ENCODE data around the gene ANGPTL2. TPM values are rescaled to one million over a fixed set of nuclear protein-coding genes. Genes with fewer than 3 reads are reported as not detected.

Gene ANGPTL2
- total RNA-seq, 1 donor from 2014 or later: 34.8 TPM

- no peaks in the 10 kb centered on the region for H3K36me3 Mint-ChIP-seq (ENCODE audit: unreplicated experiment)
- H3K4me3 Mint-ChIP-seq (ENCODE audit: unreplicated experiment): no peak overlapping the region
- peaks cover 3% of the 10 kb centered on the region for H3K27me3 Mint-ChIP-seq (ENCODE audit: unreplicated experiment)
- H3K4me1 Mint-ChIP-seq (ENCODE audit: unreplicated experiment): peaks cover 25% of the 10 kb centered on the region
- peak; percentile 70 for DNase-seq (ENCODE audit: extremely low spot score, unreplicated experiment)
- no peaks in the 10 kb centered on the region for H3K9me3 Mint-ChIP-seq (ENCODE audit: unreplicated experiment)
- no peak for TF ChIP-seq CTCF (IDR thresholded peaks at IDR 0.05)
- H3K27ac Mint-ChIP-seq (ENCODE audit: unreplicated experiment): peak overlapping the region; percentile 48
These were observed 32.2 kb upstream of the ANGPTL2 start for GRCh38 chr9:127154390-127155191.

DNA sequence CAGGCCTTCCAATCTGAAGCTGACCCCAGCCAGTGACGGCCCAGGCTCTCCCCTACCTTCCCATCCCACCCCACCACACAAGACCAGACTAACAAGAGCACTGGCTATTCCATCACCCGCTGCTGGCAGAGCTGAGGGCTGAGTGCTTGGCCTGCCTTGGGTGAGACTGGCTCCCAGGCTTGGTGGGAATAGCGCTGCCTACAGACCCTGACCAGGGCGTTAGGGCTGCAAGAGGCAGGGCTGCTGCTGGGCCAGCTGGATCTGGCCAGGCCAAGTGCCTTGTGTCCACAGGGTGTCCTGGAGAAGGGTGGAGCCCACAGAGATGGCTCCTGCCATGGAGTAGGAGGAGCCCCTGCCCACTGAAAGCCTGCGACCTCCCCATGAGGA is 31.6 kb upstream of the ANGPTL2 start:
- no peaks in the 10 kb centered on the region for H3K36me3 Mint-ChIP-seq (ENCODE audit: unreplicated experiment)
- peaks cover 19% of the 10 kb centered on the region for H3K4me1 Mint-ChIP-seq (ENCODE audit: unreplicated experiment)
- no peaks in the 10 kb centered on the region for H3K9me3 Mint-ChIP-seq (ENCODE audit: unreplicated experiment)
- no peak overlapping the region for H3K27ac Mint-ChIP-seq (ENCODE audit: unreplicated experiment)
- H3K4me3 Mint-ChIP-seq (ENCODE audit: unreplicated experiment): no peak overlapping the region
- no peak for TF ChIP-seq CTCF (IDR thresholded peaks at IDR 0.05)
- DNase-seq (ENCODE audit: extremely low spot score, unreplicated experiment): peak; percentile 66
- H3K27me3 Mint-ChIP-seq (ENCODE audit: unreplicated experiment): peaks cover 3% of the 10 kb centered on the region

DNA sequence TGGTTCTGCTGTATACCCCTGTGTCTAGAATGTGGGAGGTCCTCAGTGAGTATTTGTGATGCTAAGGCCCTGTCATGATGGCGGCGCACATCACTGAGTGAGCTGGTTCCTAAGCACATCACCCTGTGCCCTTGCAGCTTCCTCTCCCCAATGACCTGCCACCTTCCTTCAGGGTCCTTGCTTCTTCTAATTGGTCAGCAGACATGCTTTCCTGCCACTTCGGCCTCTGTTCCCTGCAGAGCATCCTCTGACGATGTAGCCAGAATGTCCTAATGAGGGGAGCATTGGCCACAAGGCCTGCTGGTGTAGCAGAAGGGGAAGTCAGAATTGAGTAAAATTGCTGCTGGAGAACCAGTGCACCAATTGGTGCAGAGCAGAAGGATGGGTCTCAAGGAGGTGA is 31.1 kb upstream of the ANGPTL2 start:
- Mint-ChIP-seq H3K9me3 (ENCODE audit: unreplicated experiment) (no peaks in the 10 kb centered on the region), H3K27me3 (ENCODE audit: unreplicated experiment) (peaks cover 3% of the 10 kb centered on the region), H3K36me3 (ENCODE audit: unreplicated experiment) (no peaks in the 10 kb centered on the region), H3K4me3 (ENCODE audit: unreplicated experiment) (no peak overlapping the region), H3K4me1 (ENCODE audit: unreplicated experiment) (peaks cover 18% of the 10 kb centered on the region), H3K27ac (ENCODE audit: unreplicated experiment) (no peak overlapping the region)
- peak; percentile 64 for DNase-seq (ENCODE audit: extremely low spot score, unreplicated experiment)
- no peak for TF ChIP-seq CTCF (IDR thresholded peaks at IDR 0.05)

- TF ChIP-seq CTCF (IDR thresholded peaks at IDR 0.05): no peak
- Mint-ChIP-seq H3K36me3 (ENCODE audit: unreplicated experiment) (no peaks in the 10 kb centered on the region), H3K27me3 (ENCODE audit: unreplicated experiment) (peaks cover 3% of the 10 kb centered on the region), H3K27ac (ENCODE audit: unreplicated experiment) (no peak overlapping the region), H3K4me1 (ENCODE audit: unreplicated experiment) (peaks cover 9% of the 10 kb centered on the region), H3K4me3 (ENCODE audit: unreplicated experiment) (no peak overlapping the region), H3K9me3 (ENCODE audit: unreplicated experiment) (peaks cover 3% of the 10 kb centered on the region)
- no peak for DNase-seq (ENCODE audit: extremely low spot score, unreplicated experiment)
These were observed 27.3 kb upstream of the ANGPTL2 start for GRCh38 chr9:127149463-127150390.

DNA sequence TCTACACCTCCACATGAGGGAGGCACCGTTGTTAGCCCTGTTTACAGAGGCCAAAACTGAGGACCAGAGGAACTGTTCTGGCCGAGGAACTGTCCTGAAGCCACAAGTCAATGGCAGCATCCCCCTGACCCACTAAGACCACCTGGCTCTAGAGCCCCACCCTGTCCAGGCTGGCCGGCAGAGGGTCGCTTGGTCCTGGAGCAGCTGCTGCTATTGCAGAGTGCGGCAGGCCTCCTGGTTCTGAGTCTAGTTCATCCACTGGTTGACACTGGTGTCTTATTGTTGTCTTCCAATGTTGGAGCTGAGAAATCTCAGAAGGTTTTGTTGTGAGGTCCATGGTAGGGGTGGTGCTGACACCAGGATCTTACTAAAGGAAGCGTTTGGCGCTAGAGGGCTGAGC is 26.6 kb upstream of the ANGPTL2 start:
- Mint-ChIP-seq H3K4me1 (ENCODE audit: unreplicated experiment) (peaks cover 4% of the 10 kb centered on the region), H3K4me3 (ENCODE audit: unreplicated experiment) (no peak overlapping the region), H3K9me3 (ENCODE audit: unreplicated experiment) (peaks cover 3% of the 10 kb centered on the region), H3K27me3 (ENCODE audit: unreplicated experiment) (peaks cover 3% of the 10 kb centered on the region), H3K36me3 (ENCODE audit: unreplicated experiment) (no peaks in the 10 kb centered on the region), H3K27ac (ENCODE audit: unreplicated experiment) (no peak overlapping the region)
- no peak for TF ChIP-seq CTCF (IDR thresholded peaks at IDR 0.05)
- no peak for DNase-seq (ENCODE audit: extremely low spot score, unreplicated experiment)
